ENCODE results near the gene SMOC2.

DNA sequence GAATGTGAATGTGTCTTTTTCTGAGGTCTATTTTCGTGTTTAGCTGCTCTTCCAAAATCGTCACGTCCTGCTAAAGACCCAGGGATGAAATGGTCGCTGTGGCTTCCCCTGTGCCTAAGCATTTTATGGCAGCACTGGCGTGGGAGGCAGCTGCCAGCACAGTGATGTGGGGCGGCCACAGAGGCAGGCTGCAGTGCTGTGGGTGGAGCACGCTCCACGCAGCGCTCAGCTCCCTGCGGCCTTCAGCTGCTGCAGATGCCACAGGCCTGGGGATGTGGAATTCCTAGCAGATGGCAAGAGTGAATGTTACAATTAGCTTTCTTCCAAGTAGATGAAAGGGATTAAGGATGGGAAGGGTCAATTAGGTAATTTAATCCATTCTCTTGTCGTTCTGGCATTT lies 242.6 kb downstream of the SMOC2 start:
- TF ChIP-seq, protein P1, sequence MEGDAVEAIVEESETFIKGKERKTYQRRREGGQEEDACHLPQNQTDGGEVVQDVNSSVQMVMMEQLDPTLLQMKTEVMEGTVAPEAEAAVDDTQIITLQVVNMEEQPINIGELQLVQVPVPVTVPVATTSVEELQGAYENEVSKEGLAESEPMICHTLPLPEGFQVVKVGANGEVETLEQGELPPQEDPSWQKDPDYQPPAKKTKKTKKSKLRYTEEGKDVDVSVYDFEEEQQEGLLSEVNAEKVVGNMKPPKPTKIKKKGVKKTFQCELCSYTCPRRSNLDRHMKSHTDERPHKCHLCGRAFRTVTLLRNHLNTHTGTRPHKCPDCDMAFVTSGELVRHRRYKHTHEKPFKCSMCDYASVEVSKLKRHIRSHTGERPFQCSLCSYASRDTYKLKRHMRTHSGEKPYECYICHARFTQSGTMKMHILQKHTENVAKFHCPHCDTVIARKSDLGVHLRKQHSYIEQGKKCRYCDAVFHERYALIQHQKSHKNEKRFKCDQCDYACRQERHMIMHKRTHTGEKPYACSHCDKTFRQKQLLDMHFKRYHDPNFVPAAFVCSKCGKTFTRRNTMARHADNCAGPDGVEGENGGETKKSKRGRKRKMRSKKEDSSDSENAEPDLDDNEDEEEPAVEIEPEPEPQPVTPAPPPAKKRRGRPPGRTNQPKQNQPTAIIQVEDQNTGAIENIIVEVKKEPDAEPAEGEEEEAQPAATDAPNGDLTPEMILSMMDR (conservative IDR thresholded peaks at IDR 0.05 in 1 of 2, IDR thresholded peaks at IDR 0.05 in 1 of 2; ENCODE audit: extremely low read depth in 1 of 2, insufficient read depth in 1 of 2, low read depth in 1 of 2, low read length in 2 of 2) = no peak
- TF ChIP-seq EZH2 (IDR thresholded peaks at IDR 0.05; ENCODE audit: borderline replicate concordance, low read length) = no peak

Measured in mammary epithelial cell (primary cell).